Keratinocyte (primary cell): Measurements from ENCODE around the gene RAI14. TPM values are rescaled to one million over a fixed set of nuclear protein-coding genes. Genes with fewer than 3 reads are reported as not detected.

Experiments used
- DNase-seq: peaks from one replicate; pipeline ENCODE4 v3.0.0-alpha.2; 2011; ENCODE audit warnings: low read depth, missing footprints, low spot score
- FAIRE-seq: peaks from 2 replicates; lab custom pipeline; 2011; peaks lifted over from hg19 to GRCh38; lab: Jason Lieb, UNC
- H2AFZ ChIP-seq: 2 replicates; pipeline ENCODE4 v1.6.0; 2012; ENCODE audit warnings: low read length, control low read depth, inconsistent platforms; ENCODE audit not compliant: control insufficient read depth
- H3K27ac ChIP-seq: 2 replicates; pipeline ENCODE4 v1.5.1; 2011; ENCODE audit warnings: low read length; ENCODE audit not compliant: control insufficient read depth, insufficient read depth
- H3K27me3 ChIP-seq: 3 replicates; pipeline ENCODE4 v1.6.0; 2011; ENCODE audit warnings: low read length; ENCODE audit not compliant: control insufficient read depth, insufficient read depth; ENCODE audit errors: extremely low read depth
- H3K36me3 ChIP-seq, 2 experiments: 2 replicates in 1 of 2; 3 replicates in 1 of 2; pipeline ENCODE4 v1.5.1; 2011; ENCODE audit warnings: low read length in 2 of 2, mild to moderate bottlenecking in 1 of 2; ENCODE audit not compliant: control insufficient read depth in 2 of 2, insufficient read depth in 2 of 2; ENCODE audit errors: extremely low read depth in 1 of 2
- H3K4me1 ChIP-seq: 3 replicates; pipeline ENCODE4 v1.5.1; 2011; ENCODE audit warnings: low read length; ENCODE audit not compliant: control insufficient read depth, insufficient read depth; ENCODE audit errors: extremely low read depth
- H3K4me2 ChIP-seq: 3 replicates; pipeline ENCODE4 v1.6.0; 2011; ENCODE audit warnings: low read depth, low read length; ENCODE audit not compliant: control insufficient read depth, insufficient read depth; ENCODE audit errors: extremely low read depth
- H3K4me3 ChIP-seq, 3 experiments: fragments of 200-600 bp in 1 of 3; sonication (generic) in 1 of 3; 2 replicates in 2 of 3; 3 replicates in 1 of 3; pipeline ENCODE4 v1.5.1; 2011 to 2016; ENCODE audit warnings: low read length in 3 of 3, mild to moderate bottlenecking in 3 of 3, control low read depth in 2 of 3, inconsistent platforms in 1 of 3, low read depth in 1 of 3, mixed read lengths in 1 of 3, mixed run types in 1 of 3, moderate library complexity in 1 of 3; ENCODE audit not compliant: control insufficient read depth in 2 of 3, insufficient read depth in 2 of 3; ENCODE audit errors: extremely low read depth in 1 of 3
- H3K79me2 ChIP-seq: 2 replicates; pipeline ENCODE4 v1.6.0; 2012; ENCODE audit warnings: low read length; ENCODE audit not compliant: control insufficient read depth, insufficient read depth
- H3K9ac ChIP-seq: 3 replicates; pipeline ENCODE4 v1.6.0; 2011; ENCODE audit warnings: low read length; ENCODE audit not compliant: control insufficient read depth, insufficient read depth; ENCODE audit errors: extremely low read depth
- H3K9me1 ChIP-seq: 3 replicates; pipeline ENCODE4 v1.6.0; 2011; ENCODE audit warnings: low read length; ENCODE audit not compliant: control insufficient read depth, insufficient read depth; ENCODE audit errors: extremely low read depth
- H3K9me3 ChIP-seq: 2 replicates; pipeline ENCODE4 v1.5.1; 2012; ENCODE audit warnings: low read depth, low read length; ENCODE audit not compliant: control insufficient read depth
- H4K20me1 ChIP-seq: 3 replicates; pipeline ENCODE4 v1.6.0; 2011; ENCODE audit warnings: low read length; ENCODE audit not compliant: control insufficient read depth, insufficient read depth; ENCODE audit errors: extremely low read depth
- CTCF ChIP-seq, 3 experiments: IDR thresholded peaks in 1 of 3; conservative IDR thresholded peaks in 1 of 3; optimal IDR thresholded peaks in 1 of 3; 2 replicates in 2 of 3; 3 replicates in 1 of 3; pipeline versions ENCODE3 to v1.5.1; 2011; ENCODE audit warnings: low read length in 3 of 3, mild to moderate bottlenecking in 3 of 3, moderate library complexity in 2 of 3, control low read depth in 1 of 3, inconsistent platforms in 1 of 3; ENCODE audit not compliant: insufficient read depth in 2 of 3; ENCODE audit errors: extremely low read depth in 1 of 3
- EZH2 ChIP-seq: IDR thresholded peaks from one replicate; pipeline ENCODE4 v1.6.1; 2012; ENCODE audit warnings: inconsistent platforms, mild to moderate bottlenecking, low read length, moderate library complexity
- dilution Hi-C: fragments of 300-500 bp; cut with MboI; formaldehyde crosslinking; loops from one replicate; pipeline ENCODE4 v1.7.0; 2020; ENCODE audit warnings: low sequenced_read_pairs; ENCODE audit not compliant: extremely low pct_ligation_motif_present
- polyA plus RNA-seq, 5 experiments: library from polyadenylated mRNA; depleted of rRNA in 3 of 5; stranded (reverse) in 3 of 5; stranded (forward) in 1 of 5; unstranded in 1 of 5; fragments of >200 nt; gene quantifications; 1 replicate in 1 of 5; 2 replicates in 3 of 5; 3 replicates in 1 of 5; pipeline versions ENCODE4 v1.2.1 to v1.2.3, GENCODE V29; 2011 to 2012; ENCODE audit warnings: missing spikeins in 2 of 5, low read depth in 1 of 5, low replicate concordance in 1 of 5

The RAI14 gene
- polyA plus RNA-seq, 1 donor (not counting 4 experiments of a cell fraction or from before 2014, with no cell fraction given), result 31.4 TPM

- Histone ChIP-seq H3K9me1 (no peaks in the 10 kb centered on the region), H3K9me3 (no peaks in the 10 kb centered on the region), H3K79me2 (no peaks in the 10 kb centered on the region), H3K4me2 (no peak overlapping the region), H3K4me1 (peaks cover 7% of the 10 kb centered on the region), H3K36me3 (no peaks in the 10 kb centered on the region), H3K27me3 (no peaks in the 10 kb centered on the region), H3K4me3 (no peak overlapping the region), H3K27ac (no peak overlapping the region), H2AFZ (no peak overlapping the region), H3K9ac (no peak overlapping the region), H4K20me1 (no peaks in the 10 kb centered on the region)
- DNase-seq, result no peak
- no peak for FAIRE-seq
- TF ChIP-seq EZH2, result no peak
- TF ChIP-seq CTCF (optimal IDR thresholded peaks at IDR 0.05 in 1 of 3, IDR thresholded peaks at IDR 0.05 in 1 of 3, conservative IDR thresholded peaks at IDR 0.05 in 1 of 3; ENCODE audit: extremely low read depth in 1 of 3, insufficient read depth in 2 of 3, low read length in 3 of 3), result no peak
- dilution Hi-C loops, result no loop called here
These were observed 30.1 kb upstream of the RAI14 start for GRCh38 chr5:34626036-34626435.

- H3K27ac ChIP-seq, result no peak overlapping the region
- no peaks in the 10 kb centered on the region for H3K9me1 ChIP-seq
- H3K79me2 ChIP-seq, result no peaks in the 10 kb centered on the region
- H2AFZ ChIP-seq, result no peak overlapping the region
- H3K9me3 ChIP-seq, result no peaks in the 10 kb centered on the region
- DNase-seq (no peak), FAIRE-seq (no peak)
- no peak overlapping the region for H3K4me2 ChIP-seq
- no peak overlapping the region for H3K9ac ChIP-seq
- peaks cover 7% of the 10 kb centered on the region for H3K4me1 ChIP-seq
- no peak overlapping the region for H3K4me3 ChIP-seq
- TF ChIP-seq EZH2 (no peak), CTCF (optimal IDR thresholded peaks at IDR 0.05 in 1 of 3, IDR thresholded peaks at IDR 0.05 in 1 of 3, conservative IDR thresholded peaks at IDR 0.05 in 1 of 3; ENCODE audit: extremely low read depth in 1 of 3, insufficient read depth in 2 of 3, low read length in 3 of 3) (no peak)
- dilution Hi-C loops, result no loop called here
- no peaks in the 10 kb centered on the region for H4K20me1 ChIP-seq
- no peaks in the 10 kb centered on the region for H3K36me3 ChIP-seq
- H3K27me3 ChIP-seq, result no peaks in the 10 kb centered on the region
These were observed 29.4 kb upstream of the RAI14 start for GRCh38 chr5:34626751-34627150.
